ENCODE results near the gene NAALADL2.
"Not testable (repeated sequence)": the region's sequence is repeated elsewhere in the genome, so short reads cannot be mapped to it uniquely, and the experiment has no call there.

The NAALADL2 gene

DNA sequence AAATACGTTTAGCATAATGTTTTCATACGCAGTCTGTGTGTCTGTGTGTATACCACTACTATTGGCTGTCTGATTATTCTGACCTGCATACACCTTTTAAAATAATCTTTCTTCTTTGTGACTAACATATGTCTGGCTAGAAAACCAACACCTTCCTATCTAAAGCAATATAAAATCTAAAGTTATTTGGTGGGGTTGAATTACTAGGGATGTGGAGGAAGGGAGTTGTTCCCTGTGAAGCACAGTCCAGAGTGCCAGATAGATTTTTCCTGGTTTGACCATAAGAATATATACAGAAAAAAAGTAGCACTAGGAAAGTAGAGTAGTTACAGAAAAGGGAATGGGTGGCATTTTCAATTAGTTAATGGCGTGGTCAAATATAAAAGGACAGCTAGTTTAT is 918.8 kb downstream of the NAALADL2 start:
- Histone ChIP-seq H3K9me3 (no peaks in the 10 kb centered on the region), H3K36me3 (no peaks in the 10 kb centered on the region), H3K27ac (no peak overlapping the region), H3K27me3 (no peaks in the 10 kb centered on the region), H3K4me3 (no peak overlapping the region), H3K4me1 (no peaks in the 10 kb centered on the region)
- DNase-seq = no peak
- TF ChIP-seq, protein P1, sequence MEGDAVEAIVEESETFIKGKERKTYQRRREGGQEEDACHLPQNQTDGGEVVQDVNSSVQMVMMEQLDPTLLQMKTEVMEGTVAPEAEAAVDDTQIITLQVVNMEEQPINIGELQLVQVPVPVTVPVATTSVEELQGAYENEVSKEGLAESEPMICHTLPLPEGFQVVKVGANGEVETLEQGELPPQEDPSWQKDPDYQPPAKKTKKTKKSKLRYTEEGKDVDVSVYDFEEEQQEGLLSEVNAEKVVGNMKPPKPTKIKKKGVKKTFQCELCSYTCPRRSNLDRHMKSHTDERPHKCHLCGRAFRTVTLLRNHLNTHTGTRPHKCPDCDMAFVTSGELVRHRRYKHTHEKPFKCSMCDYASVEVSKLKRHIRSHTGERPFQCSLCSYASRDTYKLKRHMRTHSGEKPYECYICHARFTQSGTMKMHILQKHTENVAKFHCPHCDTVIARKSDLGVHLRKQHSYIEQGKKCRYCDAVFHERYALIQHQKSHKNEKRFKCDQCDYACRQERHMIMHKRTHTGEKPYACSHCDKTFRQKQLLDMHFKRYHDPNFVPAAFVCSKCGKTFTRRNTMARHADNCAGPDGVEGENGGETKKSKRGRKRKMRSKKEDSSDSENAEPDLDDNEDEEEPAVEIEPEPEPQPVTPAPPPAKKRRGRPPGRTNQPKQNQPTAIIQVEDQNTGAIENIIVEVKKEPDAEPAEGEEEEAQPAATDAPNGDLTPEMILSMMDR (IDR thresholded peaks at IDR 0.05) = no peak
- intact Hi-C loops (cut with DNase I; ENCODE audit: low total_unique reads) = no loop called here

- TF ChIP-seq, protein P1 (IDR thresholded peaks at IDR 0.05) = no peak
These were observed 919.9 kb downstream of the NAALADL2 start for GRCh38 chr3:175778994-175779393.

GRCh38 chr3:175787109-175787508 is 928.0 kb downstream of the NAALADL2 start:
- intact Hi-C loops (cut with DNase I; ENCODE audit: low total_unique reads); H3K9me3 ChIP-seq; H3K27me3 ChIP-seq; H3K27ac ChIP-seq; DNase-seq; H3K4me3 ChIP-seq; H3K36me3 ChIP-seq; H3K4me1 ChIP-seq: not testable (repeated sequence)

More at GRCh38 chr3:175778994-175779393, 919.9 kb downstream of the NAALADL2 start:
- no peak for DNase-seq
- Histone ChIP-seq H3K4me3 (no peak overlapping the region), H3K9me3 (no peaks in the 10 kb centered on the region), H3K27ac (no peak overlapping the region), H3K36me3 (no peaks in the 10 kb centered on the region), H3K27me3 (no peaks in the 10 kb centered on the region), H3K4me1 (no peaks in the 10 kb centered on the region)
- intact Hi-C loops (cut with DNase I; ENCODE audit: low total_unique reads) = no loop called here

GRCh38 chr3:175792245-175792644 is 933.1 kb downstream of the NAALADL2 start:
- H3K9me3 ChIP-seq = no peaks in the 10 kb centered on the region
- DNase-seq = no peak
- H3K4me3 ChIP-seq = no peak overlapping the region
- H3K27me3 ChIP-seq = no peaks in the 10 kb centered on the region
- H3K27ac ChIP-seq = no peak overlapping the region
- H3K36me3 ChIP-seq = no peaks in the 10 kb centered on the region
- intact Hi-C loops (cut with DNase I; ENCODE audit: low total_unique reads) = no loop called here
- no peaks in the 10 kb centered on the region for H3K4me1 ChIP-seq
- TF ChIP-seq, protein P1 (IDR thresholded peaks at IDR 0.05) = no peak

DNA sequence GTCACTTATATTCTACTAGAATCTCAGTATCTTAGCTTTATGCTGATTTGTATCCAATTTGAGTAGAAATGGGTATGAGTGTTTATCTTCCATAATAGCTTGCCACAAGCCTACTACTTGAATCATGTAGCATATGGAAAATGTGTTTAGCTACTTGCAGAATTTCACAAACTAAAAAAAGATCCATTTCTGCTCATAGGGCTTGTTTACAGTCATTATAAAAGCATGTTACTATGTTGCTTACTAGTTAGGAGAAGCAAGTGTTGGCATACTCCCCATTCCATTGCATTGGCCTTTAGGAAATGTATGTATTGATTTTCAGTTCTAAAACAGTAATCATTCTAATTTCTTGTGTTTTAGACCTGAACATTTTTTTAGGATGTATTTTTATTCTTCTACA is 939.2 kb downstream of the NAALADL2 start:
- TF ChIP-seq, protein P1 (IDR thresholded peaks at IDR 0.05) = no peak
- no peak for DNase-seq
- intact Hi-C loops (cut with DNase I; ENCODE audit: low total_unique reads) = no loop called here

DNA sequence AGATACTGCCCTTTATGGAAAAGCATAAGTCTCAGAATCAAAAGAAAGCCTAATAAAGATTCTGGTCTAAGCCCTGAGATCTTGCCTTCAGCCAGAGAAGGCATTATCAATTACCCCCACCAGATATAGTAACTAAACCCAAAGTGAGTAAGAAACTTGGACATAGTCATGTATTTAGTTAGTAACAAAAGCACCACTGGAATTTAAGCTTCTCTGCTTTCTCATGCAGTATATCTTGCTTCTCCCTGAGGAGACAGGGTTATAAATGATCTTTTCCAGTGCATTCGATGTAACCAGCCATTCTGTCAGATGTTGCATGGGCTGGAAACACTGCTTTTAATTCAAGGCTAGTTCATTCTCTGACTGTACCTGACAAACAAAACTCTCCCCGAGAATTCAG is 946.7 kb downstream of the NAALADL2 start:
- Histone ChIP-seq H3K4me3 (no peak overlapping the region), H3K27ac (no peak overlapping the region), H3K27me3 (no peaks in the 10 kb centered on the region), H3K4me1 (no peaks in the 10 kb centered on the region), H3K9me3 (no peaks in the 10 kb centered on the region), H3K36me3 (no peaks in the 10 kb centered on the region)
- TF ChIP-seq, protein P1 (IDR thresholded peaks at IDR 0.05) = no peak
- intact Hi-C loops (cut with DNase I; ENCODE audit: low total_unique reads) = no loop called here
- DNase-seq = no peak

More for the DNA sequence above, 939.2 kb downstream of the NAALADL2 start:
- H3K27me3 ChIP-seq = no peaks in the 10 kb centered on the region
- H3K27ac ChIP-seq = no peak overlapping the region
- H3K9me3 ChIP-seq = no peaks in the 10 kb centered on the region
- no peaks in the 10 kb centered on the region for H3K36me3 ChIP-seq
- H3K4me1 ChIP-seq = no peaks in the 10 kb centered on the region
- H3K4me3 ChIP-seq = no peak overlapping the region

Measured in tibial artery (tissue), 4 donors.